GM18505 (cell line): ENCODE data around the gene SPEM1.
A peak's percentile ranks its signal among the peaks of the same experiment; 100 is the strongest.

Source experiments
- ATAC-seq: cut with Tn5 transposase; IDR thresholded peaks from one replicate; pipeline ENCODE4 v1.9.1; 2021; ENCODE audit not compliant: unreplicated experiment
- POLR2A ChIP-seq: IDR thresholded peaks from 4 replicates; pipeline ENCODE4 v1.6.1; 2011; ENCODE audit warnings: borderline replicate concordance; ENCODE audit not compliant: insufficient read depth, insufficient read length; ENCODE audit errors: extremely low read depth

SPEM1 gene

GRCh38 chr17:7391307-7391706 lies 28.8 kb upstream of the SPEM1 start:
- TF ChIP-seq POLR2A, result no peak
- no peak for ATAC-seq

GRCh38 chr17:7392696-7393612 lies 27.2 kb upstream of the SPEM1 start:
- ATAC-seq, result no peak
- no peak for TF ChIP-seq POLR2A

GRCh38 chr17:7393613-7394451 lies 26.3 kb upstream of the SPEM1 start:
- ATAC-seq, result peak; percentile 48

GRCh38 chr17:7394452-7395191 lies 25.5 kb upstream of the SPEM1 start, which contains the start of gene PLSCR3:
Gene PLSCR3, minus strand, starts transcription at chr17:7394525. Its CDS starts 415 bp downstream, at chr17:7394110.
- peak; percentile 70 for ATAC-seq
- peak; percentile 76 for TF ChIP-seq POLR2A

More at GRCh38 chr17:7393613-7394451, 26.3 kb upstream of the SPEM1 start:
- TF ChIP-seq POLR2A, result no peak

DNA sequence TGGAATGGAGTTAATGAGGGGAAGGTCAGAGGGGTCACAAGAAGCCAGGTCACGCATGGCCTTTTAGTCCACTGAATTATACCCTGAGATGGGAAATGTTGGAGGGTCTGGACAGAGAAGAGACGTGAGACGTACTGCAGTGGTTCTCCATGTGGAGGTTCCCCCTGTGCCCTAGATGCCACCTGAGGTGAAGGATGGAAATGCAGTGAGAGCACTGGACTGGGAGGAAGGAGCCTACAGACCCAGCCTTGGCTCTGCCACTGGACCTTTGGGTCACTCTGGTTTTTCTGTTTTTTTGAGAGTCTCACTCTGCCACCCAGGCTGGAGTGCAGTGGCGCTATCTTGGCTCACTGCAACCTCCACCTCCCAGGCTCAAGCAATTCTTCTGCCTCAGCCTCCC lies 24.0 kb upstream of the SPEM1 start:
- no peak for TF ChIP-seq POLR2A
- no peak for ATAC-seq

DNA sequence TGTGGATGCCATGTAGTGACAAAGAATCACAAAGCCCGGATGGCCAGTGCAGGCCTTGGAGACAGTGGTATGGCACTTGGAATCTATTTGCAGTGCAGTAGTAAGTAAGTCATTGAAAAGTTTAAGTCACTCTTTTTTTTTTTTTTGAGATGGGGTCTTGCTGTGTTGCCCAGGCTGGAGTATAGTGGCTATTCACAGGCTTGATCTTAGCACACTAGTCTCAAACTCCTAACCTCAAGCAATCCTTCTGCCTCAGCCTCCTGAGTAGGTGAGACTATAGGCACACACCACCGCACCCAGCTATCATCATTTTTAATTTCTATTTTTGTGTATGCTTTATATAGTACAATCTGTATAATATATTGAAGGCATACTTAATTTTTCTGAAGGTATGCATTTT lies 21.5 kb upstream of the SPEM1 start:
- ATAC-seq, result no peak
- TF ChIP-seq POLR2A, result no peak

DNA sequence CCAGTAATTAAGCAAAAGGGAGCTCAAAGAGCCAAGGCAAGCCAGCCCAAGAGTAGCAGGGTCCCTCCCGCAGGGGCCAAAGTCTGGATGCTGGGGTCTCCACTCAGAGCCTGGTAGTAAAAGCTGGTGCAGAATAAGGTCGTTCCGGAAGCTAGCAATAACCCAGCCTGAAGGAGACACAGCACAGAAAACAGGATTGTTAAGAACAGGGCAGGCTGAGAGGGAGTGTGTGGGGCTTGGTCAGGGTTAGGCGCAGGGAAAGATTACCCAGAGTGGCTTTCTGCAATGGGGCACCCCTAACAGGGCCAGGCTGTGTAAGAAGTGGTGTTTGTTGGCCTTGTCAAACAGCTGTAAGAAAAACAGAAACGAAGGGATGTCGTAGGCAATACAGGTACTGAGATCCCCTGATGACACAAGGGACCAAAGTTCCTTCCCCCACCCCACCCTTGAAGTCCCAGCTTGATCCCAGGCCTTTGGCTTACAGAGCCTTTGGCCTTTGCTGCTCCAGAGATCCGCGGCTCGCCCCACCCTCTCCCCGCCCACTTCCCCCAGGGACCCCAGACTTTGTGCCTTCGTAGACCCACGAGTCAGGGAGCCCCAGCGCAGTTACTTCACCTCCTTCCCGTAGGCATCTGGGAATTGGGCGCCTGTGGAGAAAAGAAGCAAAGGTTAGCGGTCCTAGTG lies 16.9 kb upstream of the SPEM1 start:
- no peak for ATAC-seq
- no peak for TF ChIP-seq POLR2A

DNA sequence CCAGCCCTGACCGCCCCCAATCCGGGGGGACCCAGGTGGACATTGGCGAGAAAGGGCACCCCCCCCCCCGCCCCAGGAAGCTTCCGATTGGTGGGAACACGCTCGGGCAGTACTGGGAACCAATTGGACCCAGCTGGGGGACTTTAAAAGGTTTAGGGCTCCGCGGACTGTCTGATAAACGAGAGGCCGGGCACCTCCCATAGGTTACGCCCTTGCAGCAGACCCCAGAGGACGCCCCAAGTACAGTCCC lies 16.5 kb upstream of the SPEM1 start:
- no peak for TF ChIP-seq POLR2A
- no peak for ATAC-seq

- ATAC-seq, result peak; percentile 87
- TF ChIP-seq POLR2A, result peak; percentile 96
These were observed 16.0 kb upstream of the SPEM1 start, which contains the start of gene TMEM256 for GRCh38 chr17:7403977-7404736. Gene TMEM256, minus strand, starts transcription at chr17:7404097. Its CDS starts 13 bp downstream, at chr17:7404084.

DNA sequence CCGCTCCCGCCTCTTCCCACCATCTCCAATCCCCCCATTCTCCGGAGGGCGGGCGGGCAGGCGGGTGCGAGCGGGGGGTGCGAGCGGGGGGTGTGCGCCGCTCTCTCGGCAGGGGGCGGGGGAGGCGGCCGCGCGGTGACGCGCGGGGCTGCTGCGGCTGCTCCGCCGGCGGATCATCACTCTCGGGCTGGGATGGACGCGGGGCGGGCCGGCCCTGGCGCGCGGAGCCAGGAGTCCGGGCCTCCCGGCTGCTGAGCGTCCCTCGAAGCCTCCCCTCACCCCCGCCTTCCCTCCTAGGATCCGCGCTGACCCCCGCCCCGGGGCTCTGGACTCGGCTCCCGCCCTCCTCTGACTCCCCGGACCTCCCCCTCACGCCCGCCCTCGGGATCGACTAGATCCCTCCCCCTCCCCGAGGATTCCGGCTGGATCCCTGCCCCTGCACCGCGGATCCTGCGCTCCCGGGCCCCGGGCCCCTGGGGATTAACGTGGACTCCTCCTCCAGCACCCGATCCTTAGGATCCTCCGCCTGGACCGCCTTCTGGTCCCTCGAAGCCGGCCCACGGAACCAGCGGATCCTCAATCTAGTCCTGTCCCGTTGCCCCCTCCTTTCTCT lies 15.3 kb upstream of the SPEM1 start:
- peak; percentile 23 for ATAC-seq
- TF ChIP-seq POLR2A, result no peak

DNA sequence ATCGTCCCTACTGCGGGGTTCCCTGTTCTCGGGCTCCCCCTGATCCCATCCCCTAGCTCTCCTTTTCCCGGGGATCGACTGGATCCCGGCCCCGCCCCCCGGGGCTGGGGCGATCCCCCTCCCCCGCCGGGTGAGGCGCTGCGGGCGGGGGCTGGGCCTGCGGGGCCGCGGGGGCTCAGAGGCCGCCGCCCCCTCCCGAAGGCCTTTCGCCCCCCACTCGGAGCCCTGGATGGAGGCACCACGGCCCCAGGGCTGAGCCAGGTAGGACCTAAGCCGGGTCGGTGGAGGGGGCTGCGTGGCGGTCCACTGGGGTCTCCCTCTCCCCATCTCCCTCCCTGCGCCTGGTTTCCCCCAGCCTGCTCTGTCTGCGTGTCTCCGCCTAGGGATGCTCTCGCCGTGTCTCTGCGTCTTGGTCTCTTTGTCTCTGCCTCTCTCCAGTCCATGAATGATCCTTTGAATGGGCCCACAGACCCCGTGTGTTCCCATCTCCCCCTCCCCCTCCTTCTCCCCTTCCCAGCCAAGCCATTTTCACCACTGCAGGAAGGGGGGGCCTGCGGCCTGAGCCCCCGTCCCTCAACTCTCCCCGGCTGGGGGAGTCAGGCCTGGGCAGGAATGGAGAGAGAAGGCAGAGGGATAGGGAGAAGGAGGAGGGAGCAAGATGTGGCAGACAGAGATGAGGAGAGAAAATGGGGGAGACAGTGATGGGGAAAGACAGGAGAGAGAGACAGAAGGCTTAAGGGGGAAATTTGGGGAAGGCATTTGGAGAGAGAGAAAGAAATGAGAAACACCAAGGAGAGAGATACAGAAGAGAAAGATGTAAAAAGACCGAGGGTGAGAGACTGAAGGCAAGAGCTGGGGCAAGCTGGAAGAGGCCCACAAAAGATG lies 14.5 kb upstream of the SPEM1 start:
- ATAC-seq, result no peak

More for the DNA sequence above, 14.5 kb upstream of the SPEM1 start:
- no peak for TF ChIP-seq POLR2A
